Upper lobe of left lung (tissue), 6 donors: ENCODE measurements around the gene DCST1. TPM values are rescaled to one million over a fixed set of nuclear protein-coding genes. Genes with fewer than 3 reads are reported as not detected.
A peak's percentile ranks its signal among the peaks of the same experiment; 100 is the strongest.

Experiments used
- ATAC-seq, 2 donors: fragments of 200-7000 bp; cut with Tn5 transposase; one replicate each; pipeline ENCODE4 v1.9.1; 2022; ENCODE audit warnings: mild to moderate bottlenecking in 2 of 2, moderate library complexity in 2 of 2; ENCODE audit not compliant: low FRiP score in 2 of 2
- DNase-seq, 2 donors: peaks; one replicate each; pipeline ENCODE4 v3.0.0-alpha.2; 2019 to 2020
- H3K27ac ChIP-seq, 4 donors: fragments of 200-600 bp; sonication (generic); one replicate each; pipeline ENCODE4 v1.5.1; 2016 to 2019
- H3K27me3 ChIP-seq, 4 donors: fragments of 200-600 bp; sonication (generic); one replicate each; pipeline ENCODE4 v1.5.1; 2017 to 2019
- H3K36me3 ChIP-seq, 4 donors: fragments of 200-600 bp; sonication (generic); one replicate each; pipeline ENCODE4 v1.5.1; 2016 to 2019
- H3K4me1 ChIP-seq, 4 donors: fragments of 200-600 bp; sonication (generic); one replicate each; pipeline ENCODE4 v1.5.1; 2018 to 2019
- H3K4me3 ChIP-seq, 4 donors: fragments of 200-600 bp; sonication (generic); one replicate each; pipeline ENCODE4 v1.5.1; 2017 to 2019; ENCODE audit warnings: mild to moderate bottlenecking in 2 of 4, moderate library complexity in 1 of 4
- H3K9me3 ChIP-seq, 4 donors: fragments of 200-600 bp; sonication (generic); one replicate each; pipeline ENCODE4 v1.5.1; 2018 to 2019
- EP300 ChIP-seq, 4 donors: sonication (generic); formaldehyde crosslinking; IDR thresholded peaks; one replicate each; pipeline ENCODE4 v1.5.1; 2017; ENCODE audit warnings: antibody characterized with exemption in 4 of 4, control low read depth in 2 of 4
- POLR2A ChIP-seq, 4 donors: fragments of 450-650 bp; IDR thresholded peaks; one replicate each; pipeline ENCODE4 v1.5.1; 2016 to 2017; ENCODE audit warnings: antibody characterized with exemption in 4 of 4, mild to moderate bottlenecking in 2 of 4
- POLR2AphosphoS5 ChIP-seq, 2 donors: sonication (generic); formaldehyde crosslinking; IDR thresholded peaks; one replicate each; pipeline ENCODE4 v1.5.1; 2017; ENCODE audit warnings: antibody characterized with exemption in 2 of 2
- WGBS, 2 donors: methylation state at CpG; one replicate each; pipeline ENCODE4 v1.1.5; 2017 to 2018; 5-methylcytosine and 5-hydroxymethylcytosine counted together
- total RNA-seq, 6 donors: library from RNA; depleted of rRNA in 4 of 6; stranded (reverse); fragments of >200 nt in 4 of 6; gene quantifications; one replicate each; pipeline versions ENCODE4 v1.1.0 to v1.2.1, GENCODE V29; 2016 to 2021
- TF ChIP-seq, protein P1 (sequence below), 6 experiments: fragments of 450-650 bp in 4 of 6; fragments of 200-600 bp in 2 of 6; sonication (generic) in 2 of 6; IDR thresholded peaks; one replicate each; pipeline ENCODE4 v1.5.1; 2016 to 2019; ENCODE audit warnings: antibody characterized with exemption in 6 of 6
- donor health status: DM: no; HTN: no; CAD: no; lungs with moderate emphysema.
- donor health status: DM: no; HTN: yes; CAD: no; lungs with severe emphysema.

The DCST1 gene
- total RNA-seq, 6 donors from 2014 or later, result 0.89 TPM; not detected in 5

DNA sequence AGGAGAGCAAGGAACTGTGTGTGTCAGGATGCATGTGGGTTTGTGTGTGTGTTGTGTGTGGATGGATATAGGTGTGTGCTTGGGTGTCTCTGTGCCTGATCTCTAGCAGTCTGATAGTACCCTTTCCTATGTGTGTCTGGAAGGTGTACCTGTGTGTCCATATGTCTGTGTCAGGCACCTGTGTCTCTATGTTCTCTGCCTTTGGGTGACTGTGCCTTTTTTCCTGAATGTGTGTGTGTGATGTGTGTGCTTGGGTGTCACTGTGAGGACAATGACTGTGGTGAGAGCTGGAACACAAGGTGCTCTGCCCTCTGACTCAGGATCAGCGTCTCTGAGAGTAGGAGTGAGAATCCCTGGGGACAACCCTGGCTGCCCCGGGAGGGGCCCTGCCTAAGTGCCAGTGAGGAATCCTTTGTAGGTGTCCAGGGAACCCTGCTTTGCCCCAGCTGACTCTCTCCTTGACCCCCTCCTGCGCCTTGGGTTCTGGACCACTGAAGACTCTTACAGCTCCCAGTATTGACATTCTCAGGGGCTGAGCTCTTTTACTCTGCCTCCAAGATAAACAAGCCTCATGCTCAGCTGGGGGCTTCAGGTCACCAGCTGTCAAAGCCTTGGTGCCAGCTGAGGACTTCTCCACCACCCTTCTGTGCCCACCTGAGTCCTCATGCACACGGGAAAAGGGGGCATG, 44.3 kb downstream of the DCST1 start:
- peaks cover 45 to 46% (median 46%) of the 10 kb centered on the region in 4 donors for H3K4me1 ChIP-seq
- ATAC-seq (no peak), DNase-seq (no peak)
- no peaks in the 10 kb centered on the region for H3K9me3 ChIP-seq
- no peaks in the 10 kb centered on the region for H3K36me3 ChIP-seq
- peaks cover 9 to 46% (median 37%) of the 10 kb centered on the region in 4 donors for H3K27me3 ChIP-seq
- no peak overlapping the region for H3K27ac ChIP-seq
- WGBS, 2 donors, result 75 to 100% methylated on average over 1 to 4 of the region's 4 CpGs
- H3K4me3 ChIP-seq, result peak overlapping the region in 1 of 4 donors; percentile 52
- TF ChIP-seq POLR2AphosphoS5 (IDR thresholded peaks at IDR 0.05) (no peak), EP300 (IDR thresholded peaks at IDR 0.05) (no peak), POLR2A (IDR thresholded peaks at IDR 0.05) (no peak)
- TF ChIP-seq, protein P1, sequence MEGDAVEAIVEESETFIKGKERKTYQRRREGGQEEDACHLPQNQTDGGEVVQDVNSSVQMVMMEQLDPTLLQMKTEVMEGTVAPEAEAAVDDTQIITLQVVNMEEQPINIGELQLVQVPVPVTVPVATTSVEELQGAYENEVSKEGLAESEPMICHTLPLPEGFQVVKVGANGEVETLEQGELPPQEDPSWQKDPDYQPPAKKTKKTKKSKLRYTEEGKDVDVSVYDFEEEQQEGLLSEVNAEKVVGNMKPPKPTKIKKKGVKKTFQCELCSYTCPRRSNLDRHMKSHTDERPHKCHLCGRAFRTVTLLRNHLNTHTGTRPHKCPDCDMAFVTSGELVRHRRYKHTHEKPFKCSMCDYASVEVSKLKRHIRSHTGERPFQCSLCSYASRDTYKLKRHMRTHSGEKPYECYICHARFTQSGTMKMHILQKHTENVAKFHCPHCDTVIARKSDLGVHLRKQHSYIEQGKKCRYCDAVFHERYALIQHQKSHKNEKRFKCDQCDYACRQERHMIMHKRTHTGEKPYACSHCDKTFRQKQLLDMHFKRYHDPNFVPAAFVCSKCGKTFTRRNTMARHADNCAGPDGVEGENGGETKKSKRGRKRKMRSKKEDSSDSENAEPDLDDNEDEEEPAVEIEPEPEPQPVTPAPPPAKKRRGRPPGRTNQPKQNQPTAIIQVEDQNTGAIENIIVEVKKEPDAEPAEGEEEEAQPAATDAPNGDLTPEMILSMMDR (IDR thresholded peaks at IDR 0.05), result no peak

- 4% methylated on average over 21 of the region's 59 CpGs; no CpG with 5 or more reads in 1 of the 2 donors for WGBS, 2 donors
- Histone ChIP-seq H3K9me3 (no peaks in the 10 kb centered on the region), H3K27me3 (peaks cover 9 to 53% (median 43%) of the 10 kb centered on the region in 4 donors), H3K4me1 (peaks cover 45 to 52% (median 49%) of the 10 kb centered on the region in 4 donors), H3K4me3 (peak within 1 kb of the TSS in 3 of 4 donors; percentile 39 to 52 (median 52)), H3K36me3 (no peaks in the 10 kb centered on the region), H3K27ac (no peak within 1 kb of the TSS)
- DNase-seq (peak; percentile 66 to 95), ATAC-seq (peak; percentile 64 to 89)
- no peak for TF ChIP-seq EP300 (IDR thresholded peaks at IDR 0.05)
- no peak for TF ChIP-seq POLR2AphosphoS5 (IDR thresholded peaks at IDR 0.05)
- TF ChIP-seq POLR2A (IDR thresholded peaks at IDR 0.05), result no peak
- TF ChIP-seq, protein P1 (IDR thresholded peaks at IDR 0.05), result no peak
These were observed 45.0 kb downstream of the DCST1 start, which contains the start of gene EFNA3 for GRCh38 chr1:155078469-155079209. EFNA3 (plus strand) TSS chr1:155078837; CDS start chr1:155078942, 105 bp downstream.

GRCh38 chr1:155079210-155079486, 45.5 kb downstream of the DCST1 start:
- DNase-seq (no peak), ATAC-seq (no peak)
- peaks cover 46 to 55% (median 51%) of the 10 kb centered on the region in 4 donors for H3K4me1 ChIP-seq
- peak overlapping the region in 3 of 4 donors; percentile 39 to 52 (median 52) for H3K4me3 ChIP-seq
- TF ChIP-seq POLR2A (IDR thresholded peaks at IDR 0.05), result no peak
- TF ChIP-seq EP300 (IDR thresholded peaks at IDR 0.05), result no peak
- TF ChIP-seq POLR2AphosphoS5 (IDR thresholded peaks at IDR 0.05), result no peak
- TF ChIP-seq, protein P1 (IDR thresholded peaks at IDR 0.05), result no peak
- 6% methylated on average over 10 of the region's 10 CpGs; no CpG with 5 or more reads in 1 of the 2 donors for WGBS, 2 donors
- H3K9me3 ChIP-seq, result no peaks in the 10 kb centered on the region
- no peaks in the 10 kb centered on the region for H3K36me3 ChIP-seq
- peaks cover 9 to 58% (median 45%) of the 10 kb centered on the region in 4 donors for H3K27me3 ChIP-seq
- H3K27ac ChIP-seq, result no peak overlapping the region

DNA sequence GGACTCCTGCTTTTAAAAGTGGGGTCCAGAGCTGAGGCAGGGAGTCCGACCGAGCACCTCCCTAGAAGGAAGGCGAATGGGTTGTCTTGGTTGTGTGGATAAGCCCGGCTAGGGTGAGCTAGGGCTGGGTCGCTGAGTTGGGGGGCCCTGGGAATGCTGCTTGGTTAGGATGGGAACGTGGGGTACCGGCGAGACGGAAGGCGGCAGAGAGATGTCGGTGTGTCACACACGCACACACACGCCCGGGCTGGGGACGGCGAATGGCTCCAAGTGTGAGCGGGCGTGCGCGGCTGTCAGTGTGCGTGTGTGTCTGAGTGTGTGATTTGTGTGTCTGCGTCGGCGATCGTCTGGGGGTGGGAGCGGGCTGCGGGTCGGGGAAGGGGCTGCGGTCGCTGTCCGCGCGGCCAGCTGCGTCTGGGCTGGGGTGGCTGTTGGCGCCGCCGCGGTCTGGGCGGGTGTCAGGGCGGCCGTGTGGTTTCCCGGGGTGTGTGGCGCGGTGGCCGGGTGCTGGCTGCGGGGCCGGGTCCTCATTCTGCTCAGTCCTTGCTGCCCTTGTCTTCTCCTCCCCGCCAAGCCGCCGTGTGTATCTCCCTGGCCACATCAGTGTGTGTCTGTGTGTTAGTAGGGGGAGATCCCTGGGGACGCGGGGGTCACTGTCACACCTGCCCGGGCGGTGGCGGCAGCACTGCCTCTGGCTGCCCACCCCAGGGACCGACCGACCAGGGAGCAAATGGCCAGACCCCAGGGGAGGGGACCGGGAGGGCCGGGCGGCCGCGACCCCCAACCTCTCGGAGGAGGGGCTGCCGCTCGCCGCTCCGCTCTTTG, 46.1 kb downstream of the DCST1 start:
- no peaks in the 10 kb centered on the region for H3K36me3 ChIP-seq
- peaks cover 9 to 60% (median 47%) of the 10 kb centered on the region in 4 donors for H3K27me3 ChIP-seq
- DNase-seq, result peak in 1 of 2 donors; percentile 88
- WGBS, 2 donors, result 2 to 3% methylated on average over 10 to 63 of the region's 67 CpGs
- H3K4me3 ChIP-seq, result peak overlapping the region in 3 of 4 donors; percentile 31 to 52 (median 39)
- H3K9me3 ChIP-seq, result no peaks in the 10 kb centered on the region
- H3K27ac ChIP-seq, result no peak overlapping the region
- TF ChIP-seq, protein P1 (IDR thresholded peaks at IDR 0.05), result no peak
- no peak for TF ChIP-seq POLR2AphosphoS5 (IDR thresholded peaks at IDR 0.05)
- no peak for TF ChIP-seq POLR2A (IDR thresholded peaks at IDR 0.05)
- no peak for TF ChIP-seq EP300 (IDR thresholded peaks at IDR 0.05)
- peaks cover 52 to 61% (median 56%) of the 10 kb centered on the region in 4 donors for H3K4me1 ChIP-seq
- ATAC-seq, result no peak
